Tibial nerve (tissue), 4 donors: ENCODE data around the gene SPAG7.

Experiments used
- EP300 ChIP-seq, 2 donors: sonication (generic); formaldehyde crosslinking; IDR thresholded peaks; one replicate each; pipeline ENCODE4 v1.6.1; 2017; ENCODE audit warnings: antibody characterized with exemption in 2 of 2, mild to moderate bottlenecking in 1 of 2
- POLR2A ChIP-seq, 2 donors: fragments of 450-650 bp; IDR thresholded peaks; one replicate each; pipeline ENCODE4 v1.6.1; 2017; ENCODE audit warnings: antibody characterized with exemption in 2 of 2, mild to moderate bottlenecking in 2 of 2, moderate library complexity in 2 of 2
- TF ChIP-seq, protein P1 (sequence below), 5 experiments: fragments of 200-600 bp in 3 of 5; fragments of 450-650 bp in 2 of 5; sonication (generic) in 3 of 5; IDR thresholded peaks; one replicate each; pipeline ENCODE4 v1.5.1; 2016 to 2019; ENCODE audit warnings: antibody characterized with exemption in 5 of 5, mild to moderate bottlenecking in 3 of 5, moderate library complexity in 2 of 5

DNA sequence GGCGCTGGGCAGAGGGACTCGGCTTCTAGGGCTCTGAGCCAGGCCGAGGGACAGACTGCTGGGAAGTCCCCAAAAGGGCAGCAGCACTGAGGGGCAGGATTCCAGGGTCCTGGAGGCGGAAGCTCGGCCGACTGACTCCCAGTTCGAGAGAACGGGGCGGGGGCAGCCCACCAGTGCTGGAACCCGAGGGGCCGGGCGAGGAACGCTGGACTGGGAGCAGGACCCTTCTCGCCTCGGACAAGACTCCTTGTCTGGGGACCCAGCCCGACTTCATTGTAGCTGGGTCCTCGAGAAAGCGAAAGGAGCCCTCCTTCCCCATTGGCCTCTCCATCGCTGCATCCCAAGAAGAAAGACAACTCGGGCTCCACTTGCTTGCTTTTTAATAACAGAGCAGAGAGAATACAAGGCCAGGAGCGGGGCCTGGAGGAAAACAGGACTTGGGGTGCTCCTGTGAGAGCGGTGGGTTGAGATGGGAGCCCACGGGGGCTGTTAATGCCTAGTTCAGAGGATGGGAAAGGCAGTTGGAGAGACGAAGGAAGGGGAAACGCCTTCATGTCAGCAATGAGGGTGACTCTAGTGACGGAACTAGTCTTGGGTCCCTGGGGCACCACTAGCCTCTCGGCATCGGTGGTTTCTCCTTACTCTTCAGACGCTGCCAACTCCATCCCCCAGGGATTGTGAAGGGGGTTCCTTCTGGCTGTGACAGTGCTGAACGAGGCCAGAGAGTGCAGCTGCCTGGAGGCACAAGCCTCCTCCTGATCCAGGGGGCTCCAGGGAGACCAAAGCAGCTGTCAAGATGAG, 20.4 kb upstream of the SPAG7 start:
- TF ChIP-seq, protein P1, sequence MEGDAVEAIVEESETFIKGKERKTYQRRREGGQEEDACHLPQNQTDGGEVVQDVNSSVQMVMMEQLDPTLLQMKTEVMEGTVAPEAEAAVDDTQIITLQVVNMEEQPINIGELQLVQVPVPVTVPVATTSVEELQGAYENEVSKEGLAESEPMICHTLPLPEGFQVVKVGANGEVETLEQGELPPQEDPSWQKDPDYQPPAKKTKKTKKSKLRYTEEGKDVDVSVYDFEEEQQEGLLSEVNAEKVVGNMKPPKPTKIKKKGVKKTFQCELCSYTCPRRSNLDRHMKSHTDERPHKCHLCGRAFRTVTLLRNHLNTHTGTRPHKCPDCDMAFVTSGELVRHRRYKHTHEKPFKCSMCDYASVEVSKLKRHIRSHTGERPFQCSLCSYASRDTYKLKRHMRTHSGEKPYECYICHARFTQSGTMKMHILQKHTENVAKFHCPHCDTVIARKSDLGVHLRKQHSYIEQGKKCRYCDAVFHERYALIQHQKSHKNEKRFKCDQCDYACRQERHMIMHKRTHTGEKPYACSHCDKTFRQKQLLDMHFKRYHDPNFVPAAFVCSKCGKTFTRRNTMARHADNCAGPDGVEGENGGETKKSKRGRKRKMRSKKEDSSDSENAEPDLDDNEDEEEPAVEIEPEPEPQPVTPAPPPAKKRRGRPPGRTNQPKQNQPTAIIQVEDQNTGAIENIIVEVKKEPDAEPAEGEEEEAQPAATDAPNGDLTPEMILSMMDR (IDR thresholded peaks at IDR 0.05): no peak
- TF ChIP-seq POLR2A (IDR thresholded peaks at IDR 0.05) (no peak), EP300 (IDR thresholded peaks at IDR 0.05) (peak in 1 of 2 donors; percentile 3)
